ENCODE measurements around the gene LRRC3C.

DNA sequence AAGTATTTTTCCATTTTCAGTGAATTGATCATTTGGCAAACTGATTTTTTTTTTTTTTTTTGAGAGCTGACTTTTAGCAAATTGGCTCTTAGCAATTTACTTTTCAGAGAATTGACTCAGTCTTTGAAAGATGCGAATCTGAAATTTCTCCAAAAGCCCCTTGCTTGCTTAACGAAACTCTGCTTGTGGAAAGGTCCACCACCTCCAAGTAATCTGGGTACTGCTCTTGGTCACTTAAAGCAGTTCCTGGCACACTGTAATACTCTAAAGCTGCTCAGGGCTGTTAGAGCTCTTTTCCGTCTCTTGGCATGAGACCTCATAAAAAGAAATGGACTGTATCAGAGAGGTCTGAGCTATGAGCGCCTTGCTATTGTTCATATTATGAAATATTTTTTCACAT, 12.0 kb upstream of the LRRC3C start:
- TF ChIP-seq, protein P1, sequence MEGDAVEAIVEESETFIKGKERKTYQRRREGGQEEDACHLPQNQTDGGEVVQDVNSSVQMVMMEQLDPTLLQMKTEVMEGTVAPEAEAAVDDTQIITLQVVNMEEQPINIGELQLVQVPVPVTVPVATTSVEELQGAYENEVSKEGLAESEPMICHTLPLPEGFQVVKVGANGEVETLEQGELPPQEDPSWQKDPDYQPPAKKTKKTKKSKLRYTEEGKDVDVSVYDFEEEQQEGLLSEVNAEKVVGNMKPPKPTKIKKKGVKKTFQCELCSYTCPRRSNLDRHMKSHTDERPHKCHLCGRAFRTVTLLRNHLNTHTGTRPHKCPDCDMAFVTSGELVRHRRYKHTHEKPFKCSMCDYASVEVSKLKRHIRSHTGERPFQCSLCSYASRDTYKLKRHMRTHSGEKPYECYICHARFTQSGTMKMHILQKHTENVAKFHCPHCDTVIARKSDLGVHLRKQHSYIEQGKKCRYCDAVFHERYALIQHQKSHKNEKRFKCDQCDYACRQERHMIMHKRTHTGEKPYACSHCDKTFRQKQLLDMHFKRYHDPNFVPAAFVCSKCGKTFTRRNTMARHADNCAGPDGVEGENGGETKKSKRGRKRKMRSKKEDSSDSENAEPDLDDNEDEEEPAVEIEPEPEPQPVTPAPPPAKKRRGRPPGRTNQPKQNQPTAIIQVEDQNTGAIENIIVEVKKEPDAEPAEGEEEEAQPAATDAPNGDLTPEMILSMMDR (conservative IDR thresholded peaks at IDR 0.05; ENCODE audit: low read length), result no peak
- TF ChIP-seq EZH2phosphoT487 (IDR thresholded peaks at IDR 0.05; ENCODE audit: borderline replicate concordance), result no peak

All from Loucy (cell line).